HG03175 (cell line): ENCODE data around the gene SLC4A8.
"Not testable (repeated sequence)": the region's sequence is repeated elsewhere in the genome, so short reads cannot be mapped to it uniquely, and the experiment has no call there.

Source experiments
- ATAC-seq: cut with Tn5 transposase; IDR thresholded peaks from one replicate; pipeline ENCODE4 v1.9.1; 2021; ENCODE audit warnings: mild to moderate bottlenecking, moderate library complexity; ENCODE audit not compliant: unreplicated experiment

SLC4A8 gene

GRCh38 chr12:51471111-51471864, 46.7 kb downstream of the SLC4A8 start:
- no peak for ATAC-seq

- ATAC-seq = no peak
These were observed 48.4 kb downstream of the SLC4A8 start for GRCh38 chr12:51472984-51473383.

GRCh38 chr12:51473947-51474346, 49.3 kb downstream of the SLC4A8 start:
- no peak for ATAC-seq

DNA sequence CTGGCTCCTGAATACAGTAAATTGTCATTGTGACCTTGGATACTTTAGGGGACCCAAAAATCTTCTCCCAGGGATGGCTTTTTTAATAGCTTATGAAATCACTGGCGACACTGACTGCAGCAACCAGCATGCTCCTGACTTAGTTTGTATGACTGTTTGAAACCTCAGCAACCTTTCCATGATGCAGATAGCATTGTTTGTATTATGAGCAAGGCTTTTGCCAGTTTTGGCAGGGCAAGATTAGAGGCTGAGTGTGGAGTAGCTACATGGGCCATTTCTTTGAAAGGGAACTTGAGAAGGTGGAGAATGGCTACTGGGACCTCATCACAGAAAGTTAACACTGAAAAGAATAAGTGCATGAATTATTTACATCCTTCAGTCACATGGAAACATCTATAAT, 50.9 kb downstream of the SLC4A8 start:
- ATAC-seq = no peak

DNA sequence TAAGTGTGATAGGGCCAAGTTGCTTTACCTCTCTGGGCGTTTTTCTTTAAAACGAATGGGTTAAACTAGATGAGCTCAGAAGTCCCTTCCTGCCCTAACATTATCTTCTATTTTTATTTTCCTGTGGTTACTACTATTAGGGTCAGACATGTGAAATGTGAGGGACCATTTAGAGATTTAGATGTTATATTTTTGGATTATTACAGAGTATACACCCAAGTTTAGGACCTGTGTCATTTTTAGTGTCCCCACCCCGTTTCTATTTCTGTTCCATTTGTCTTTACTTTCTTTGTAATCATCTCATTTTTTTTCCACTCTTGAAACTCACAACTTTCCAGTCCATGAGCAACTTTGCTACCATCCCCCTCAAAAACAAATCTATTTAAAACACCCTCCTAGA, 56.3 kb downstream of the SLC4A8 start:
- no peak for ATAC-seq

- no peak for ATAC-seq
These were observed 58.5 kb downstream of the SLC4A8 start for GRCh38 chr12:51482929-51483697.

- ATAC-seq = no peak
These were observed 59.5 kb downstream of the SLC4A8 start for GRCh38 chr12:51484119-51484518.

DNA sequence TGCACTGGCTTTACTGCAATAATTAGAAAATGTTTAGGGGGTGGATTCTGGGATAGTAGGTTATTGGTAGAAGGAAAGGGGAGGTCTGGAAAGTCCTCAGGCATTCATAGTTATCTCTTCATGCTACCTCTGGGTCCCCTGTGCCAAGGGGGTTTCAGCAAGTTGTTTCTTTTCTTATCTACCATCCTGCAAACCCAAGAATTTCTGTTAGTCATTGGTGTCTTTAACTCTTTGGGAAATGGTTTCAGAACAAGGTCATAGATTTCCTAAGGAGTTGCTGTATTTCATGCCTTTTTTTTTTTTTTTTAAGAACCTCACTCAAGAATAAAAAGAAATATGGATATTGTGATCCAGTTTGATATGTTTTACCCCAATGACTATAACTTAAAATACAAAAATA, 63.6 kb downstream of the SLC4A8 start:
- ATAC-seq = no peak

DNA sequence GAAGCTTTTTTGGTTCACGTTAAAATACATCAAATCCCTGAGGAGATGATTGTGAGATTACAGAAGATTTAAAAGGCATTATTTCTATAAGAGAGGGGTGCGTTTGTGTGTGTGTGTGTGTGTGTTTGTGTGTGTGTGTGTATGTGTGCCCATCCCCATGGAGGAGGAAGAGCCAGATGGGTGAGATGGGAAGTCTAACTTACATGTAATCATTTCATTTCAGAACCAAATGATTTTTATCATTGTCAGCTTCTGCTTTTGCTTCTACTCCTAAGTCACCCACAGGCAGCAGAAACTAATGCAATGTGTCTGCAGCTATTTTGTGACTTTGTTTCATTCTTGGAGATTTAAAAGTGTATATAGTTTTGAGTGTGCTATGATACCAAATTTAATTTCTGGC, 68.7 kb downstream of the SLC4A8 start:
- no peak for ATAC-seq

- ATAC-seq = no peak
These were observed 72.3 kb downstream of the SLC4A8 start for GRCh38 chr12:51496895-51497294.

- ATAC-seq = no peak
These were observed 80.2 kb downstream of the SLC4A8 start for GRCh38 chr12:51504851-51505250.

DNA sequence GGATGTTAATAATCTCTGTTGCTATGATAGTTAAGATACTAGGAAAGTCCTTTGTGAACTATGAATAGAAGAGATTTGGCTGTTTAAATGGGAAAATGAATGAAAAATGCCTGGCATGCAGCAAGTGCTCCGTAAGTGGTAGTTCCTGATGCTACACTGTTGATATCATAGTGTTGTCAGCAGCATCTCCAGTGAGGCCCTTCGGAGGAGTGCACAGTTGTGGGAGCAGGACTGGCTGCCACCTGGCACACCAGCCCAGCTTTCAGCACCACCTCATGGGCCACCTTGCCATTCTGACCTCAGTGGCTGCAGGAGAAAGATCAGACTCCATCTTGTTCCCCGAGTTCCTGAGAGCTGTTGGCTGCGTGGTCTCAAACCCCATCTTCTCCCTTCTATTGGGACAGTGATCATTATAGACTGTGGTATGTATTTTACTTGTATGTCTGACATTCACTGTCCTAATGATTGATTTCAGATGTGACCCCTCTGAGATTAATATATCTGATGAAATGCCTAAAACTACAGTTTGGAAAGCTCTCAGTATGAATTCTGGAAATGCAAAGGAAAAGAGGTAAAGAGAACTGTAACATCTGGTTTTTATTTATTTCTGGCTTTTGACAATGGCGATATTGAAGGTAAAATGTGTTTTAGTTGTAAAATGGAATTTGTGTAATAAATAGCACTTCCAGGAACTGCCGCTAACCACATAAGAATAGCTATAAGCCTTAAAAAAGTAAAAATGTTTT, 80.9 kb downstream of the SLC4A8 start:
- no peak for ATAC-seq

DNA sequence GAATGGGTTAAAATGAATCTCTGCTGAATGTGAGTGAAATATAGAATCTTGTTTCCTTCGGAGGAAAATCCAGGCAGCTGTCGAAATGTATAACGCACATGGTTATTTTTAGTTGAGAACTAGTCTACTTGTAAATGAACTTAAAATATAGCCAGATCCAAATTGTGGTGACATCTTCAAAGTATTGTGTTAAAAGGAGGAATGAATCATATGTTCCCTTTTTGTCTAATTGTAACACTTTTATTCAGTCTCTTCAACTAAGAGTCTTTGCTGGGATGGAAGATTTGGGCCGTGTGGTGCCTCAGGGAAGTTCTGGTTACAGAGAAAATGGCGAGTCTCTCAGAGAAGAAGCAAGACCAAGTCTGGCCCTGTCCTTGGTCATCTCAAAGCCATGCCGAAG, 82.5 kb downstream of the SLC4A8 start:
- no peak for ATAC-seq

DNA sequence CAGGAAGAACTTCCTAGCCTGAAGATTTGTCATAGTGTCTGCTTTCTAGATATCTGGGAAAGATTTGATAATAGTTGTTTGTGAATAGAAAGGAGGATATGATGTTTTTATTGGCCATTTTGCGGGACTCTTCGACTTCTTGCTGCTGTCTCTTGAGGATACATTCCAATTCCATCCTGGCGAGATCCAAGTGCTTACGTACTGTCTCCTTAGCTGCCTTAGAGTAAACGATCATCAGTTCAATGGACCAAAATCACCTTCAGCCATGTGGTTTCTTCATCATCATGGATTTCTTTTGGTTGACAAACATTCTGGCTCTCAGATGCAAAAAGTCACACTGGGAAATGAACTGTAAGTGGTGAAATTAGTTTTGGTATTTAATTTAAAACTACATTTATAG, 83.7 kb downstream of the SLC4A8 start:
- ATAC-seq = no peak

- no peak for ATAC-seq
These were observed 87.1 kb downstream of the SLC4A8 start for GRCh38 chr12:51511546-51512260.

- no peak for ATAC-seq
These were observed 87.8 kb downstream of the SLC4A8 start for GRCh38 chr12:51512438-51512837.

DNA sequence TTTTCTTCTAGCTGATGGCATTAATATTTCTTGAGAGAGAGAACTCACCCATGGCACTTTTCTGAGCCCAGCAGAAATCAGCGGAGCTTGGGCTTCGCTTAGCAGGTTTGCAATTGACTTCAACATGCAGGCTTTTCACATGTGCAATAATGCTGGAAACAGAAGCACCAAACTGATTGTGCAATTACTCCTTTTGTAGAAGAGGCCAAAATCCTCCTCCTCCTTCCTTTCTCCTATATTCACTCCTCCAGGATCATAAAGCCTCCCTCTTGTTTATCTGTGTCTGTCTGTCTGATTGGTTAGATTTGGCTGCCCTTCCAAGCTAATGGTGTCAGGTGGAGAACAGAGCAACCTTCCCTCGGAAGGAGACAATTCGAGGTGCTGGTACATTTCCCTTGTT, 90.4 kb downstream of the SLC4A8 start:
- not testable (repeated sequence) for ATAC-seq

GRCh38 chr12:51517316-51517715, 92.7 kb downstream of the SLC4A8 start:
- no peak for ATAC-seq

DNA sequence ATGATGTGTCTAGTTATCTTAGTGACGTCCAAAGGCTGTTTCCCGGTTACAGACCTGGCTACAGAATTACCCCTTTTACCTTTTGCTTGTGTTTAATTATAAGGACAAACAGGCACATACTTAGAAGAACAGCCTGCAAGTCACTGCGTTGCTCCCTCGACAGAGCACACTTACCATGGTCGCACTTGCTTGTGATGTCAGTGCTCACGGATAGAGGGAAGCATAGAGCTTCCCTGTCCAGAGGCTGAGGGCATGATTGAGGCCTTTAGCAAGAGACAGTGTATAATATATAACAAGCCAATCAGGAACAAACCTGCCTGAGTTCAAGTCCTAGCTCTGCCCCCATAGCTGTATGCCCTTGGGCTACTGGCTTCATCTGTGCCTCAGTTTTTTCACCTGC, 93.2 kb downstream of the SLC4A8 start:
- ATAC-seq = no peak

GRCh38 chr12:51519755-51520154, 95.1 kb downstream of the SLC4A8 start:
- no peak for ATAC-seq
